Upper lobe of right lung (tissue), 1 donor: ENCODE data around the gene ACTRT3. TPM values are rescaled to one million over a fixed set of nuclear protein-coding genes. Genes with fewer than 3 reads are reported as not detected.

ENCODE experiments used
- ATAC-seq: fragments of 200-7000 bp; cut with Tn5 transposase; one replicate; pipeline ENCODE4 v1.9.1; 2020; ENCODE audit warnings: mild to moderate bottlenecking, moderate library complexity
- DNase-seq: peaks from one replicate; pipeline ENCODE4 v3.0.0-alpha.2; 2020
- H3K27ac ChIP-seq: fragments of 200-600 bp; one replicate; pipeline ENCODE4 v1.8.0; 2022
- H3K27me3 ChIP-seq: fragments of 200-600 bp; one replicate; pipeline ENCODE4 v1.8.0; 2022; ENCODE audit warnings: mild to moderate bottlenecking
- H3K36me3 ChIP-seq: fragments of 200-600 bp; one replicate; pipeline ENCODE4 v1.8.0; 2022
- H3K4me1 ChIP-seq: fragments of 200-600 bp; one replicate; pipeline ENCODE4 v1.8.0; 2022
- H3K4me3 ChIP-seq: fragments of 200-600 bp; one replicate; pipeline ENCODE4 v1.8.0; 2022; ENCODE audit warnings: mild to moderate bottlenecking
- H3K9me3 ChIP-seq: fragments of 200-600 bp; one replicate; pipeline ENCODE4 v1.8.0; 2022
- CTCF ChIP-seq: fragments of 200-600 bp; IDR thresholded peaks from one replicate; pipeline ENCODE4 v1.8.0; 2022; ENCODE audit warnings: antibody characterized with exemption
- intact Hi-C: fragments of 100-400 bp; cut with DNase I; formaldehyde crosslinking; loops from one replicate; pipeline ENCODE4 v1.11.0; 2022
- long read RNA-seq: library from polyadenylated mRNA; unstranded; transcript quantifications from one replicate; pipeline ENCODE4 v2.0.0, GENCODE V29; 2021
- total RNA-seq: library from RNA; stranded (reverse); fragmentation: NEBNext Ultra II Directional; extraction: Animal tissue kit (Norgen Biotek cat#: 25700); gene quantifications from one replicate; pipeline ENCODE4 v1.2.1, GENCODE V29; 2021
- donor health status: DM: no; HTN: yes; CAD: no; lungs with severe emphysema.

ACTRT3 gene
- 1.2 TPM for total RNA-seq
- long read RNA-seq, partial matches to known transcripts, result 0 of 2 reads
- long read RNA-seq, other reads (novel, unspliced or antisense), result 0 of 2 reads

DNA sequence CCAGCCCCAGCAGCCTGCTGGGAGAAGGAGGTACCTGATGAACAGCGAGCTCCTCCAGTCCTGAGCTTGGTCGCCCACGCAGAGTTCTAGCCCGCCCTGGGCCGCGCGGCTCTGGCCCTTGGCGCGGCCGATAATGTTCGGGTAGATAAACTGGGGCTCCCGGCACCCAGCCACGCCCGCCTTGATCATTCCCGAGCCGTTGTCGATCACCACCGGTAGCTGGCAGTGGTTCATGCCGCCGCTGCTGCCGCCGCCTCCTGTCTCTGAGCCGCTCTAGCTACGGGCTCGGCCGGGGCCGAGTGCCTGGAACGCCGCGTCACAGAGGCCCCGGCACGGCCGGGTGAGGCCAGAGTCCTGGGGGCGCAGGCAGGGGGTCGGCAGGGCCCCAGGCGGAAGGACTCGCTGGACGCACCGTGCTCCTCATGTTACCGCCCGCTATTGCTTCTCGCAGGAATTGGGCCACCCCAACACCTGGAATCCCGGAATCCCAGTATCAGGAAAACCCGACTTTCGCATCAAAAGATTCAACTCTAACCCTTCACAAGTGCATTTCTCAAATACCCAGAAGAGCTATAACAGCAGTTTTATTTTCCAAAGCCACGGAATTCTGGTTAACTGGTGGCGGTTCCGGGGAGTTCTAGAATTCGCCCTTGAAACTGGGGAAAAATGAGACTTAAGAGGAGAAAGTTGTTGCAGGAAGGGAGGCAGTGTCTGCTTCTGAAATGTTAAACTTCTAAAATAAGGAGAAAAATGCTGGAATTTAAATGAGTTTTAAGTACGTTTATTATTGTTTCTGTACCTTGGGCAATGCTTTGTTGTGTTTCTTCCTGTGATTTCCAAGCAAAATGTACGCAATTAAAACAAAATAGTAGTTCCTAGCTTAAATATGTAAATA is at the start of gene ACTRT3:
Gene ACTRT3, minus strand, starts transcription at position 275 of the 895 bp plus-strand sequence. Its CDS starts 41 bp downstream, at position 234.
- intact Hi-C loops, result no loop called here
- H3K27ac ChIP-seq, result peak within 1 kb of the TSS; percentile 80
- no peaks in the 10 kb centered on the region for H3K27me3 ChIP-seq
- H3K9me3 ChIP-seq, result no peaks in the 10 kb centered on the region
- H3K4me3 ChIP-seq, result peak within 1 kb of the TSS; percentile 53
- peak; percentile 87 for DNase-seq
- H3K4me1 ChIP-seq, result peaks cover 8% of the 10 kb centered on the region
- no peak for TF ChIP-seq CTCF
- H3K36me3 ChIP-seq, result no peaks in the 10 kb centered on the region
- peak; percentile 36 for ATAC-seq

DNA sequence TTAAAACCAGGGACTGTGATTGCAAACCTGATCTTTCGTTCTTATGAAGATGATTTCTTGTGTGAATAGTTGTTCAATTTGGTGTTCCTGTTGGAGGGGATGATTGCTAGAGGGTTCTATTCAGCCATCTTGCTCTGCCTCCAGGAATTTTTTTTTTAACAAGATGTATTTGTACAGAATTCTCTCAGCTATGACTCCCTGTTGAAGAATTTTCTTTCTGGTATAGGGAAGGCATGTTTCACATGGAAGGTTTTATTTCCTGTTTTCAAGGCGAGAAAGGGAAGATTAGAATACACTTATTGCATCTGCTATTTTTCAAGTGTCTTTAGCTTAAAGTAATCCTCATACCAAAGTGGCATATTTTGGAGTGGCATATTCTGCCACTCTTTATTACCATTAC is 49.0 kb upstream of the ACTRT3 start:
- no peak for ATAC-seq
- intact Hi-C loops, result no loop called here

GRCh38 chr3:169815590-169816150 is 46.3 kb upstream of the ACTRT3 start:
- no peak for ATAC-seq
- H3K4me1 ChIP-seq, result peaks cover 3% of the 10 kb centered on the region
- H3K4me3 ChIP-seq, result no peak overlapping the region
- no peak for DNase-seq
- no peaks in the 10 kb centered on the region for H3K36me3 ChIP-seq
- H3K27ac ChIP-seq, result no peak overlapping the region
- intact Hi-C loops, result no loop called here
- no peak for TF ChIP-seq CTCF
- no peaks in the 10 kb centered on the region for H3K27me3 ChIP-seq
- no peaks in the 10 kb centered on the region for H3K9me3 ChIP-seq

More for the DNA sequence above, 49.0 kb upstream of the ACTRT3 start:
- H3K9me3 ChIP-seq, result no peaks in the 10 kb centered on the region
- no peak overlapping the region for H3K27ac ChIP-seq
- TF ChIP-seq CTCF, result no peak
- H3K27me3 ChIP-seq, result no peaks in the 10 kb centered on the region
- H3K4me1 ChIP-seq, result no peaks in the 10 kb centered on the region
- H3K4me3 ChIP-seq, result no peak overlapping the region
- H3K36me3 ChIP-seq, result no peaks in the 10 kb centered on the region
- DNase-seq, result no peak

DNA sequence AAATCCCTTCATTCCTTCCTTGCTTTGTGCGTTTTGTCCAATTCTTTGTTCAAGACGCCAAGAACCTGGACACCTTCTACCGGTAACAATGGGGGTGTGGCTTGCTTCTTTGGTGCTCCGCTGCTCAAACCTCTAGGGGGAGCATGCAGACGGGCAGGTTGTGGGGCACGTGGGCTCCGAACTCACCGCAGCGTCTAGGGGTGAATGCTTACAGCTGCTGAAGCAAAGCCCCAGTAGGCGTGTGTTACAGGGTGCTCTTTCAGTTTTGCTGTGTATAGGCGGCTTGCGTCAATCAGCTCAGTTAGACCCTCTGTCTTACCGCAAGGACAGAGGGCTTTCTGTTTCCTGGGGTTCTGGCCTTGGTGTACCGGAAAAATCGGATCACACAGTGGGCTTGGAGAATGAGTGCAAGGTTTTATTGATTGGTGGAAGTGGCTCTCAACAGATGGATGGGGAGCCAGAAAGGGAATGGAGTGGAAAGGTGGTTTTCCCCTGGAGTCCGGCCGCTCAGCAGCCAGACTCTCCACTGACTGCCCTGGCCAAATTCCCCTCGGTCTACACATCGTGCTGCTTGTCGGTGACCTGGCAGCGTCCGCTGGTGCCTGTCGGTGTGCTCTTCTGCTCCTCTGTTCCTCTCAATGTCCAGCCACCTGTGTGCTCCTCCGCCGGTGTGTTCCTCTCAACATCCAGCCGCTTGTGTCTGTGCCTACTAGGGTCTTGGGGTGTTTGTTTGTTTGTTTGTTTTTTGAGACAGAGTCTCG is 44.6 kb upstream of the ACTRT3 start:
- intact Hi-C loops, result no loop called here
- Histone ChIP-seq H3K27me3 (no peaks in the 10 kb centered on the region), H3K27ac (no peak overlapping the region), H3K9me3 (no peaks in the 10 kb centered on the region), H3K4me1 (peaks cover 3% of the 10 kb centered on the region), H3K36me3 (no peaks in the 10 kb centered on the region), H3K4me3 (peak overlapping the region; percentile 64)
- DNase-seq (peak; percentile 68), ATAC-seq (peak; percentile 55)
- TF ChIP-seq CTCF, result peak; percentile 53

GRCh38 chr3:169813278-169813677 is 43.9 kb upstream of the ACTRT3 start:
- intact Hi-C loops, result no loop called here
- Histone ChIP-seq H3K4me1 (peaks cover 3% of the 10 kb centered on the region), H3K4me3 (peak overlapping the region; percentile 64), H3K27me3 (no peaks in the 10 kb centered on the region), H3K36me3 (no peaks in the 10 kb centered on the region), H3K27ac (no peak overlapping the region), H3K9me3 (no peaks in the 10 kb centered on the region)
- ATAC-seq (no peak), DNase-seq (no peak)
- TF ChIP-seq CTCF, result no peak
